Measurements from ENCODE around the gene HTATIP2.
"Not testable (repeated sequence)": the region's sequence is repeated elsewhere in the genome, so short reads cannot be mapped to it uniquely, and the experiment has no call there.

- TF ChIP-seq, protein P1, sequence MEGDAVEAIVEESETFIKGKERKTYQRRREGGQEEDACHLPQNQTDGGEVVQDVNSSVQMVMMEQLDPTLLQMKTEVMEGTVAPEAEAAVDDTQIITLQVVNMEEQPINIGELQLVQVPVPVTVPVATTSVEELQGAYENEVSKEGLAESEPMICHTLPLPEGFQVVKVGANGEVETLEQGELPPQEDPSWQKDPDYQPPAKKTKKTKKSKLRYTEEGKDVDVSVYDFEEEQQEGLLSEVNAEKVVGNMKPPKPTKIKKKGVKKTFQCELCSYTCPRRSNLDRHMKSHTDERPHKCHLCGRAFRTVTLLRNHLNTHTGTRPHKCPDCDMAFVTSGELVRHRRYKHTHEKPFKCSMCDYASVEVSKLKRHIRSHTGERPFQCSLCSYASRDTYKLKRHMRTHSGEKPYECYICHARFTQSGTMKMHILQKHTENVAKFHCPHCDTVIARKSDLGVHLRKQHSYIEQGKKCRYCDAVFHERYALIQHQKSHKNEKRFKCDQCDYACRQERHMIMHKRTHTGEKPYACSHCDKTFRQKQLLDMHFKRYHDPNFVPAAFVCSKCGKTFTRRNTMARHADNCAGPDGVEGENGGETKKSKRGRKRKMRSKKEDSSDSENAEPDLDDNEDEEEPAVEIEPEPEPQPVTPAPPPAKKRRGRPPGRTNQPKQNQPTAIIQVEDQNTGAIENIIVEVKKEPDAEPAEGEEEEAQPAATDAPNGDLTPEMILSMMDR (conservative IDR thresholded peaks at IDR 0.05), result not testable (repeated sequence)
- TF ChIP-seq ZFX (IDR thresholded peaks at IDR 0.05), result not testable (repeated sequence)
Observed at GRCh38 chr11:20365465-20365864, 2.0 kb downstream of the HTATIP2 start.
